Skeletal muscle tissue (tissue), 4 donors: Measurements from ENCODE around the gene PDE4B. TPM values are rescaled to one million over a fixed set of nuclear protein-coding genes. Genes with fewer than 3 reads are reported as not detected.
A peak's percentile ranks its signal among the peaks of the same experiment; 100 is the strongest.

Experiments used
- H3K27ac ChIP-seq: one replicate; pipeline ENCODE4 v1.7.0; 2013; ENCODE audit warnings: mild to moderate bottlenecking, low read depth, low read length, inconsistent platforms
- H3K27me3 ChIP-seq, 3 donors: one replicate each; pipeline ENCODE4 v1.7.0; 2013; ENCODE audit warnings: low read length in 3 of 3; ENCODE audit not compliant: control insufficient read depth in 3 of 3, insufficient read depth in 3 of 3
- H3K36me3 ChIP-seq, 3 donors: one replicate each; pipeline ENCODE4 v1.7.0; 2013; ENCODE audit warnings: low read length in 3 of 3; ENCODE audit not compliant: control insufficient read depth in 3 of 3, insufficient read depth in 3 of 3
- H3K4me1 ChIP-seq, 3 donors: one replicate each; pipeline ENCODE4 v1.7.0; 2013; ENCODE audit warnings: low read length in 3 of 3, mild to moderate bottlenecking in 3 of 3; ENCODE audit not compliant: control insufficient read depth in 3 of 3, insufficient read depth in 3 of 3
- H3K4me3 ChIP-seq, 3 donors: one replicate each; pipeline ENCODE4 v1.7.0; 2013; ENCODE audit warnings: low read length in 3 of 3
- H3K9ac ChIP-seq, 3 donors: one replicate each; pipeline ENCODE4 v1.7.0; 2013; ENCODE audit warnings: low read length in 3 of 3, mild to moderate bottlenecking in 3 of 3, moderate library complexity in 2 of 3, low read depth in 1 of 3
- H3K9me3 ChIP-seq, 3 donors: one replicate each; pipeline ENCODE4 v1.7.0; 2013; ENCODE audit warnings: low read length in 3 of 3; ENCODE audit not compliant: control insufficient read depth in 3 of 3
- total RNA-seq: library from RNA; depleted of rRNA; stranded (reverse); fragments of >200 nt; gene quantifications from one replicate; pipeline ENCODE4 v1.2.3, GENCODE V29; 2014
- donor health status: Osteomylitis.

Gene PDE4B
- total RNA-seq, 1 donor from 2014 or later: 26.6 TPM

- no peaks in the 10 kb centered on the region for H3K9me3 ChIP-seq
- H3K36me3 ChIP-seq: peaks cover 2 to 21% (median 12%) of the 10 kb centered on the region in 3 donors
- no peak overlapping the region for H3K9ac ChIP-seq
- no peaks in the 10 kb centered on the region for H3K27me3 ChIP-seq
- peaks cover 50 to 54% (median 51%) of the 10 kb centered on the region in 3 donors for H3K4me1 ChIP-seq
- H3K27ac ChIP-seq: peak overlapping the region; percentile 68
- H3K4me3 ChIP-seq: no peak overlapping the region
Observed at GRCh38 chr1:66353257-66353656, 560.6 kb downstream of the PDE4B start.

GRCh38 chr1:66354311-66355201 lies 561.9 kb downstream of the PDE4B start:
- Histone ChIP-seq H3K9ac (no peak overlapping the region), H3K36me3 (peaks cover 2 to 21% (median 12%) of the 10 kb centered on the region in 3 donors), H3K27ac (no peak overlapping the region), H3K4me3 (peak overlapping the region in 1 of 3 donors; percentile 25), H3K4me1 (peaks cover 46 to 54% (median 52%) of the 10 kb centered on the region in 3 donors), H3K9me3 (no peaks in the 10 kb centered on the region), H3K27me3 (no peaks in the 10 kb centered on the region)

GRCh38 chr1:66355756-66356155 lies 563.1 kb downstream of the PDE4B start:
- Histone ChIP-seq H3K4me1 (peaks cover 39 to 51% (median 49%) of the 10 kb centered on the region in 3 donors), H3K27me3 (no peaks in the 10 kb centered on the region), H3K36me3 (peaks cover 2 to 24% (median 12%) of the 10 kb centered on the region in 3 donors), H3K9ac (no peak overlapping the region), H3K9me3 (no peaks in the 10 kb centered on the region), H3K27ac (no peak overlapping the region), H3K4me3 (no peak overlapping the region)

- no peaks in the 10 kb centered on the region for H3K9me3 ChIP-seq
- H3K9ac ChIP-seq: no peak overlapping the region
- peaks cover 2 to 28% (median 15%) of the 10 kb centered on the region in 3 donors for H3K36me3 ChIP-seq
- no peak overlapping the region for H3K4me3 ChIP-seq
- H3K4me1 ChIP-seq: peaks cover 32 to 43% (median 43%) of the 10 kb centered on the region in 3 donors
- H3K27ac ChIP-seq: no peak overlapping the region
- H3K27me3 ChIP-seq: no peaks in the 10 kb centered on the region
Observed at GRCh38 chr1:66356605-66357004, 563.9 kb downstream of the PDE4B start.

- Histone ChIP-seq H3K27me3 (no peaks in the 10 kb centered on the region), H3K4me1 (peaks cover 28 to 39% (median 39%) of the 10 kb centered on the region in 3 donors), H3K9me3 (no peaks in the 10 kb centered on the region), H3K27ac (no peak overlapping the region), H3K36me3 (peaks cover 3 to 32% (median 19%) of the 10 kb centered on the region in 3 donors), H3K9ac (no peak overlapping the region), H3K4me3 (no peak overlapping the region)
Observed at GRCh38 chr1:66357021-66357420, 564.3 kb downstream of the PDE4B start.

GRCh38 chr1:66357478-66358197 lies 564.9 kb downstream of the PDE4B start:
- Histone ChIP-seq H3K9me3 (no peaks in the 10 kb centered on the region), H3K9ac (no peak overlapping the region), H3K36me3 (peaks cover 4 to 38% (median 25%) of the 10 kb centered on the region in 3 donors), H3K4me1 (peaks cover 21 to 33% (median 33%) of the 10 kb centered on the region in 3 donors), H3K27ac (no peak overlapping the region), H3K27me3 (no peaks in the 10 kb centered on the region), H3K4me3 (no peak overlapping the region)

GRCh38 chr1:66359269-66359668 lies 566.6 kb downstream of the PDE4B start:
- Histone ChIP-seq H3K9me3 (no peaks in the 10 kb centered on the region), H3K4me1 (peaks cover 7 to 19% (median 16%) of the 10 kb centered on the region in 3 donors), H3K4me3 (no peak overlapping the region), H3K36me3 (peaks cover 14 to 53% (median 40%) of the 10 kb centered on the region in 3 donors), H3K9ac (no peak overlapping the region), H3K27me3 (no peaks in the 10 kb centered on the region), H3K27ac (no peak overlapping the region)

GRCh38 chr1:66359815-66360214 lies 567.1 kb downstream of the PDE4B start:
- H3K9me3 ChIP-seq: no peaks in the 10 kb centered on the region
- peaks cover 7 to 14% (median 11%) of the 10 kb centered on the region in 3 donors for H3K4me1 ChIP-seq
- no peak overlapping the region for H3K4me3 ChIP-seq
- H3K9ac ChIP-seq: no peak overlapping the region
- H3K27ac ChIP-seq: no peak overlapping the region
- H3K36me3 ChIP-seq: peaks cover 20 to 58% (median 45%) of the 10 kb centered on the region in 3 donors
- H3K27me3 ChIP-seq: no peaks in the 10 kb centered on the region

GRCh38 chr1:66360285-66360724 lies 567.6 kb downstream of the PDE4B start:
- no peak overlapping the region for H3K27ac ChIP-seq
- H3K4me1 ChIP-seq: peaks cover 7 to 14% (median 10%) of the 10 kb centered on the region in 3 donors

More at GRCh38 chr1:66360285-66360724, 567.6 kb downstream of the PDE4B start:
- H3K27me3 ChIP-seq: no peaks in the 10 kb centered on the region
- H3K4me3 ChIP-seq: no peak overlapping the region
- H3K36me3 ChIP-seq: peaks cover 24 to 63% (median 50%) of the 10 kb centered on the region in 3 donors
- no peaks in the 10 kb centered on the region for H3K9me3 ChIP-seq
- no peak overlapping the region for H3K9ac ChIP-seq
